Measurements from ENCODE around the gene TNFSF9. TPM values are rescaled to one million over a fixed set of nuclear protein-coding genes. Genes with fewer than 3 reads are reported as not detected.
A peak's percentile ranks its signal among the peaks of the same experiment; 100 is the strongest.
"Not testable (repeated sequence)": the region's sequence is repeated elsewhere in the genome, so short reads cannot be mapped to it uniquely, and the experiment has no call there.

The TNFSF9 gene
- total RNA-seq, 2 experiments from 2014 or later: 4.7 to 18.5 TPM

DNA sequence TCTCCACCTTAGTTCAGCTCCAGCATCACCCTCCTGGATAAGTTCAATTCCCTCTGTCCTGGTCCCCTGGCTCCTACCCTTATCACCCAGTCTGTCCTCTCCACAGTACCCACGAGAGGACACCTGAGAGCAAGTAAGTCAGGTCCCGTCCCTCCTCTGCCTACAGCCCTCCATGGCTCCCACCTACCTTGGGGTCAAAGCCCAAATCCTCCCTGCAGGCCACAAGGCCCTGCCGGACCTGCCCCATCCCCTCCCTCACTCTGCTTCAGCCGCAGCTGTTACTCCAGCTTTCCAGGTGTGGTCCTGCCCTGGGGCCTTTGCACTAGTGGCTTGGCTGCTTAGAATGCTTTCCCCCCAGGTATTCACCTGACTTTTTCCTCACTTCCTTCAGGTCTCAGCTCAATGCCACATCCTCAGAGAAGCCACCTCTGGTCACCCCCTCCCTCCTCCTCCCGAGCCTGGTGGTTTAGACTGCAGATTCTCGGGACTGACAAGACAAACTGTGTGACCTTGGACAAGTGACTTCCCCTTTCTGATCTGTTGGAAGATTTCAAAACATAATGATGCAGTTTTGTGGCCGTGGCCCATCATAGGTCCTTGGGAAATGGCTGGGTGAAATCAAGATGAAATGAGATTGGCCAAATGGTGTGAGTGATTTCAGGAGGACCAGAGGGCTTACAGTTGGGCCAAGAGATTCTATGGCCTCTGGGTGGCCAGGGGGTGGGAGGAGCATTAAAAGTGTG, 32.4 kb upstream of the TNFSF9 start:
- H3K27me3 Mint-ChIP-seq: peaks cover 7% of the 10 kb centered on the region
- H3K4me3 Mint-ChIP-seq: no peak overlapping the region
- H3K27ac Mint-ChIP-seq: peak overlapping the region; percentile 29
- no peaks in the 10 kb centered on the region for H3K36me3 Mint-ChIP-seq
- H3K9me3 Mint-ChIP-seq (ENCODE audit: low read depth): no peaks in the 10 kb centered on the region
- peaks cover 22% of the 10 kb centered on the region for H3K4me1 Mint-ChIP-seq
- CTCF ChIA-PET: interaction anchor here (1.4 to 2.0 kb wide), 2 partner anchors 9 to 17 kb away, joined by 5 read pairs; partner anchors contain the start of gene DENND1C
- no peak for DNase-seq
- no peak for ATAC-seq

DNA sequence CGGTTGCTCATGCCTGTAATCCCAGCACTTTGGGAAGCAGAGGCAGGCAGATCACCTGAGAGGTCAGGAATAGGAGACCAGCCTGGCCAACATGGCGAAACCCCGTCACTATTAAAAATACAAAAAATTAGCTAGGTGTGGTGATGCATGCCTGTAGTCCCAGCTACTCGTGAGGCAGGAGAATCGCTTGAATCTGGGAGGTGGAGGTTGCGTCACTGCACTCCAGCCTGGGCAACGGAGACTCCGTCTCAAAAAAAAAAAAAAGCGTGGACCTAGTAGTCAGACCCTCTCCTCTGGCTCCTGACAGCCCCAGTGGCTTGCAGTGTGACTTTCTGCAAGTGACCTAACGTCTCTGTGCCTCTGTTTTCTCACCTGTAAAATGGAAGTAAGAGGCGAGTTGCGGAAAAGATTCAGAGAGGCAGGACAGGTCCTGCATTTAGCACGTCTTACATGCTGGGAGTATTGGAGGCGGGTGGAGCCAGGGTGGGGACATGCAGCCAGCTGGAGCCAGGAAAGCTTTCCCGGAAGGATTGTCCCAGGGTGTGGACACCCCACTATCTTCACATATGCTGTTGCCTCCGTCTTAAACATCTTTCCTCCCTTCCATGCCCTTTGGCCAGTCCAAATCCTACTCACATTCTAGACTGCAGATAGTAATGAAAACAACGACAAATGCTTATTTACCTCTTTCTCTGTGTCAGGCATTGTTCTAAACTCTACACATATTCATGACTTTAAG, 31.6 kb upstream of the TNFSF9 start:
- Mint-ChIP-seq H3K36me3 (no peaks in the 10 kb centered on the region), H3K4me1 (peaks cover 25% of the 10 kb centered on the region), H3K4me3 (no peak overlapping the region), H3K9me3 (ENCODE audit: low read depth) (no peaks in the 10 kb centered on the region), H3K27me3 (peaks cover 9% of the 10 kb centered on the region), H3K27ac (no peak overlapping the region)
- CTCF ChIA-PET: interaction anchor here (0.7 to 2.0 kb wide), 4 partner anchors 10 to 301 kb away, joined by 3 to 5 read pairs (median 4); partner anchors contain the start of gene DENND1C
- ATAC-seq: no peak
- DNase-seq: no peak

DNA sequence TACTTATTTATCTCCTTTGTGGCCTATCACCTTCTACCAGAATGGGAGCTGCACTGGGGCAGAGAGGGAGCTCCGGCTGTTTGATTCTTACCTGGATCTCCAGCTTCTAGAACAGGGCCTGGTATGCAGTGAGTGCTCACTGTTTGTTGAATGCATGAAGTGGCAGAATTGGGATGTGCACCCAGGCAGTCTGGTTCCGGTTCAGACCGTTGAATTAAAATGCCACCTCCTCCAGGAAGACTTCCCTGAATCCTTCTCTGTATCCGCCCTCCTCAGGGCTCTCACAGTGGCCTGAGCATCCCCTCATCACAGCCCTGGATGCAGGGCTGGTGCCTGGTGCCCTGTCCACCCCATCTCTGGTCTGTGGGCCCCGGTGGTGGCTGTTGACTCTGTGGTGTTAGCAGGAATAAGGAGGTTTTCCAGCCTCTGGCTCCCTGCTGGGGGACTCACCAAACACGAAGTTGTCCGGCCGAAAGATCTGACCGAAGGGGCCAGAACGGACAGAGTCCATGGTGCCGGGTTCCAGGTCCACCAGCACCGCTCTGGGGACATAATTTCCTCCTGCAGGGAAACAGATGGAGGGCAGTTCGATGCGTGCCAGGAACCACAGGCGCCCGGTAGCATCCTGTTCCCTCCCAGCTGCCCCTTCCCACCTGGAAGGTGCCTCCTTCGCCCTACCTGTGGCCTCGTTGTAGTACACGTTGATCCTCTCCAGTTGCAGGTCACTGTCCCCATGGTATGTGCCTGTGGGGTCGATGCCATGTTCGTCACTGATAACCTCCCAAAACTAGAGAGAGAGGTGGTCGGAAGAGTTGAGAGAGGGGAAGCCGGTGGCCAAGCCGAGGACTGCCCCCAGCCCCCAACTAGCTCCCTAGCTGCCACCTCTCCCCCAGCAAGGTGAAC, 29.7 kb upstream of the TNFSF9 start:
- CTCF ChIA-PET: interaction anchor here (1.1 to 4.3 kb wide), 2 partner anchors 20 kb away, joined by 4 to 23 read pairs; partner anchors contain the start of gene DENND1C
- no peak overlapping the region for H3K27ac Mint-ChIP-seq
- peaks cover 9% of the 10 kb centered on the region for H3K27me3 Mint-ChIP-seq
- no peaks in the 10 kb centered on the region for H3K36me3 Mint-ChIP-seq
- DNase-seq (no peak), ATAC-seq (no peak)
- peak overlapping the region; percentile 73 for H3K4me3 Mint-ChIP-seq
- peaks cover 32% of the 10 kb centered on the region for H3K4me1 Mint-ChIP-seq
- H3K9me3 Mint-ChIP-seq (ENCODE audit: low read depth): no peaks in the 10 kb centered on the region

DNA sequence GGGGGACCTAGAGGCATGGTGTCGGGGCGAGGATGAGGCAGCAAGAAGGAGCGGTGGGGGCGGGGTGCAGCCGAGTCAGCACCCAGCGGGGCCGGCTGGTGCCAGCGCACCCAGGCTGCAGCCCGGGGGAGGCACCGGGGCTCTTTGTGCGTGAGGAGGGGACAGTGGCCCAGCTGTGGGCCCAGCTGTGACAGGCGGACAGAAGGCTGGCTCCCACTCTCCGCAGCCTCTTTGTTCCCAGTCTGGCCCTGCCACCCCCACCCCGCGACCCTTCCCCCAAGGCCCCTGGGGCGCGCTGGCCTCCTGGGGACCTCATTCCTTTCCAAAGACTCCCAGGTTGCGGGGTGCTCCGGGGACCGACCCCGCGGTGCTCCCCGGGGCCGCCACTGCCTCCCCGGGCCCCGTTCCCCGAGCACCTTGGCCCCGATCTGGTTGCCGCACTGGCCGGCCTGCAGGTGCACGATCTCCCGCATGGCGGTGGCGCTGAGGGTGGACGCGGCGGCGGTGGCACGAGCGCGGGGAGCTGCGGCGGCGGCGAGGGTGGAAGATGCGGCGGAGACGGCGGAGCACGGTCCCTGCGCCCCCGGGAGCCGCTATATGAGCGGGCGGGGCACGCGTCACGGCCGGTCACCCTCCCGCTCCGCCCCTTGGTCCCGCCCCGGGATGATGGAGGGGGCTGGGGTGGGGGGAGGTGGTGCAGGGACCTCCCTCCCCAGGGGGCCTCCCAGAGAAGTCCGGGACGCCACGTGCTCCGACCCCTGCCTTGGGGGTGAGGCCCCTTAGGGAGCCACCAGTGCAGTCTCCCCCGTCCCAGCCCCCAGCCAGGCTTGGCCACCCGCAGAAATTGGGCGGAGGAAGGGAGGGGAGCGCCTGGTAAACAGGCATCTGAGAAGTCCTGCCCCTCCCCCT, 28.8 kb upstream of the TNFSF9 start, which contains the start of gene TUBB4A:
TUBB4A (minus strand) TSS at position 570 of the 909 bp plus-strand sequence; CDS start at position 473, 97 bp downstream.
- peak within 1 kb of the TSS; percentile 73 for H3K4me3 Mint-ChIP-seq
- no peaks in the 10 kb centered on the region for H3K36me3 Mint-ChIP-seq
- H3K4me1 Mint-ChIP-seq: peaks cover 32% of the 10 kb centered on the region
- DNase-seq (peak; percentile 65), ATAC-seq (peak; percentile 76)
- no peak within 1 kb of the TSS for H3K27ac Mint-ChIP-seq
- CTCF ChIA-PET: interaction anchor here (1.0 to 4.3 kb wide), 3 partner anchors 12 to 21 kb away, joined by 6 to 23 read pairs (median 7); partner anchors contain the start of gene DENND1C
- no peaks in the 10 kb centered on the region for H3K9me3 Mint-ChIP-seq (ENCODE audit: low read depth)
- H3K27me3 Mint-ChIP-seq: peaks cover 9% of the 10 kb centered on the region

DNA sequence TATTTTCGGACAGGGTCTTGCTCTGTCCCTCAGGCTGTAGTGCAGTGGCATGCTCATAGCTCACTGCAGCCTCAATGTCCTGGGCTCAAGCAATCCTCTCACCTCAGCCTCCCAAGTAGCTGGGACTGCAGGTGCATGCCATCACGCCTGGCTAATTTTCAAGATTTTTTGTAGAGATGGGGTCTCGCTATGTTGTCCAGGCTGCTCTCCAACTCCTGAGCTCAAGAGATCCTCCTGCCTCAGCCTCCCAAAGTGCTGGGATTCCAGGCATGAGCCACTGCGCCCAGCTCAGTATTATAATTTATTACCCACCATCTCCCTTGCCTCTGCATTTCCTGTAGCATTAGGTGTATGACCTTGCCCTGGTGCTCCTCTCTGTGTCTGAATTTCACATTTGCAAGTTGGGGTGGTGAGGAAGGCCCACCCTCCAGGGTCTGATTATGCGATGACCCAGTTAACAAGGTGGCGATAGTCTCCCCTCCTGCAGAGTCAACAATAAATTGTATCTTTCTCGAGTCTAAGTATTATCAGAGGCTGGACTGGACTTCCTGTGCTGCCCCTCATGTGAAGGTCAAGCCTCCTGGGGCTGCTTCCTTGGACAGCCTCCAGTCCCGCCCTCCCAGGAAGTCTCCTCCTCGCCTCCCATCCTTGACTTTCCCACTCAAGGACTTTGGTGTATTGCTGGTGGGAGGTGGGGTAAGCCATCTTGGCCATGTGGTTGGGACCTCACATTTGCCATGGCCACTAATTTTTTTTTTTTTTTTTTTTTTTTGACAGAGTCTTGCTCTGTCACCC, 27.2 kb upstream of the TNFSF9 start:
- H3K36me3 Mint-ChIP-seq: no peaks in the 10 kb centered on the region
- H3K9me3 Mint-ChIP-seq (ENCODE audit: low read depth): no peaks in the 10 kb centered on the region
- no peak for DNase-seq
- CTCF ChIA-PET: interaction anchor here (0.6 to 4.3 kb wide), 12 partner anchors 12 to 285 kb away, joined by 3 to 23 read pairs (median 6); partner anchors contain the start of genes DENND1C, GTF2F1 and VAV1
- H3K27ac Mint-ChIP-seq: no peak overlapping the region
- no peak overlapping the region for H3K4me3 Mint-ChIP-seq
- H3K27me3 Mint-ChIP-seq: peaks cover 9% of the 10 kb centered on the region
- no peak for ATAC-seq
- H3K4me1 Mint-ChIP-seq: peaks cover 26% of the 10 kb centered on the region

DNA sequence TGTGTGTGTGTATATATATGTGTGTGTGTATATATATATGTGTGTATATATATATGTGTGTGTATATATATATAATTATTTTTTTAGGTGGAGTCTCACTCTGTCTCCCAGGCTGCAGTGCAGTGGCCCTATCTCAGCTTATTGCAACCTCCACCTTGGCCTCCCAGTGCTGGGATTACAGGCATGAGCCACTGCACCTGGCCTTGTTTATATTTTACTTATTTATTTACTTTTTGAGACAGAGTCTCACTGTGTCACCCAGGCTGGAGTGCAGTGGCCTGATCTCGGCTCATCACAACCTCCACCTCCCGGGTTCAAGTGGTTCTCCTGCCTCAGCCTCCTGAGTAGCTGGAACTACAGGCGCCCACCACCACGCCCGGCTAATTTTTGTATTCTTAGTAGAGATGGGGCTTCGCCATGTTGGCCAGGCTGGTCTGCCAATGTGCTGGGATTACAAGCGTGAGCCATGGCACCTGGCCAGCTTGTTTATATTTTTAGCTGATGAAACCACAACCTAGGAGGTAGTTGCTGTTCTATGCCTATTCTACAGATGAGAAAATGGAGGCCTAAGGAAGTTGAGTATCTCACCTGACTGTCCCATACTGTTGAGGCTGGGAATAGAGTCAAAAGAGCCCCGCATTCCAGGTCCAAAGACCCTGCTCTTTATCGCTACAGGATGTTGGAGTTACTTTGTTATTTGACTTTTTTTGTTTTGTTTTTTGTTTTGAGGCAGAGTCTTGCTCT, 22.6 kb upstream of the TNFSF9 start:
- ATAC-seq, H3K27me3 Mint-ChIP-seq: not testable (repeated sequence)

DNA sequence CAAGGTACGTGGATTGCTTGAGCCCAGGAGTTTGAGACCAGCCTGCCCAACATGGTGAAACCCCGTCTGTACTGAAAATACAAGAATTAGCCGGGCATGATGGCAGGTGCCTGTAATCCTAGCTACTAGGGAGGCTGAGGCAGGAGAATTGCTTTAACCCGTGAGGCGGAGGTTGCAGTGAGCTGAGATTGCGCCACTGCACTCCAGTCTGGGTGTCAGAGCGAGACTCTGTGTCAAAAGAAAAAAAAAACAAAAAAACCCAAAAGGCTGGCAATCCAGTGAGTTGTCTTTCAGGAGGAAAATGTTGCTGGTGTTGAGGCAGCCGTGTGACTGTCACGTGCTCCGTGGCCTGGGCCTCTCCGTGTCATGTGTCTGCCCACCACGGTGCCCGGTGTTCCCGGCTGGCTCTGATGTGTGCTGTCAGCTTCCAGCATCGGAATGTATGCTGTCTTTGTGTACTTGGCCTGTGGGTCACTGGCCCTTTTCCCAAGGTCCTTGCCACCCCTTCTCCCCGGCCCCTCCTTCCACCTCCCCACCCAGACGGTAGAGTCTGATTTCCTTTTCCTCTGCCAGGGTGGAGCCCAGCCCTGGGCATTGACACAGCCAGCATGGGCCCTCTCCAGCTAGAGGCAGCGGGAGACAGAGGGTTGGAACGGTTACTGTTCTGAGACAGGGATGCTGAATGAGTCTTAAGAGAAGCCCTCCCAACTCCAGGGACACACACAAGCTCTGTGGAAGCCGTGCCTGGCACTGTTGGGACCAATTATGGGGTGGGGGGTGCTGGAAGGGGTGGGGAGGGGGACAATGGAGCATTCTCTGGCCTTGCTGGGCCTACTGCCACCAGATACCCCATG, 21.5 kb upstream of the TNFSF9 start:
- Mint-ChIP-seq H3K4me1 (peaks cover 7% of the 10 kb centered on the region), H3K36me3 (no peaks in the 10 kb centered on the region), H3K9me3 (ENCODE audit: low read depth) (no peaks in the 10 kb centered on the region), H3K27me3 (no peaks in the 10 kb centered on the region), H3K4me3 (no peak overlapping the region), H3K27ac (no peak overlapping the region)
- ATAC-seq (no peak), DNase-seq (no peak)
- CTCF ChIA-PET: no interaction called here

More for the DNA sequence above, 22.6 kb upstream of the TNFSF9 start:
- H3K9me3 Mint-ChIP-seq (ENCODE audit: low read depth); H3K4me1 Mint-ChIP-seq; DNase-seq; H3K36me3 Mint-ChIP-seq; H3K4me3 Mint-ChIP-seq; H3K27ac Mint-ChIP-seq: not testable (repeated sequence)
- CTCF ChIA-PET: interaction anchor here (2.0 kb wide), 1 partner anchor 8 kb away, joined by 11 read pairs; no protein-coding TSS in a partner anchor

DNA sequence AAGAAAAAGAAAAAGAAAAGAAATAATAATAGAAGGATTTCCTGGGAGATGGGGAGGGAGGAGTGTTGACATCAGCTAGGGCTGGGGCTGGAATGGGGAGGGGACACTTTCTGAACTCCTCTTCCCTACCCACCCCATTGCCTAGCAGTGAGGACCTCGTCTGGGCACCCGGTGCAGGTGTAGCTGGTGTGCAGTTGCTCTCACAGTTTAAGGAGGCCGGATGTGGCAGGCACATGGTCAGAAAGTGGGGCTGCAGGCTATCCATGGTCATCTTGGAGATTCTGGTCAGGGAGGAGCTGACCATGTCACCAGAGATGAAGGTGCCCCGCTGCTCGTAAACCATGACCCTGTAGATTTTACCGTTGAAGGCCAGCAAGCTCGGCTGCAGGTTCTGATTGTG, 20.2 kb upstream of the TNFSF9 start:
- CTCF ChIA-PET: no interaction called here
- no peaks in the 10 kb centered on the region for H3K36me3 Mint-ChIP-seq
- H3K27ac Mint-ChIP-seq: no peak overlapping the region
- H3K4me1 Mint-ChIP-seq: no peaks in the 10 kb centered on the region
- H3K9me3 Mint-ChIP-seq (ENCODE audit: low read depth): no peaks in the 10 kb centered on the region
- no peak for ATAC-seq
- no peak overlapping the region for H3K4me3 Mint-ChIP-seq
- DNase-seq: no peak
- no peaks in the 10 kb centered on the region for H3K27me3 Mint-ChIP-seq

DNA sequence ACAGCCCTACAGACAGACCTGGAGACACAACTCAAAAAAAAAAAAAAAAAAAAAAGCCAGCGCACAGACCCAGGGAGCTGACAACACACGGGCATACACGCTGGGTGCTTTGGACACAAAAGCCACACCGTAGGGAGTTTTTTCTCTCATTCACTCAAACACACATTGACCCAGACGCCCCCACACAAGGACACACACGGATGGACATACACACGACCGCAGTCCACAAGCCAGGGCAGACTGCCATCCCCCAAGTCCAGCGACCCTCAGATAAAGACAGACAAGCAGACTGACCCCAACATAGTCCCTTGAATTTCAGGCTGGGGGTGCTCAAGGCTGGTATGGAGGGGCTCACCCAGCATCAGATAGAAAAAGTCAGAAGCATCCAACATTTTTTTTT, 16.7 kb upstream of the TNFSF9 start:
- Mint-ChIP-seq H3K27ac (no peak overlapping the region), H3K4me3 (no peak overlapping the region), H3K27me3 (no peaks in the 10 kb centered on the region), H3K4me1 (peaks cover 25% of the 10 kb centered on the region), H3K36me3 (no peaks in the 10 kb centered on the region), H3K9me3 (ENCODE audit: low read depth) (no peaks in the 10 kb centered on the region)
- DNase-seq (no peak), ATAC-seq (no peak)
- CTCF ChIA-PET: no interaction called here

DNA sequence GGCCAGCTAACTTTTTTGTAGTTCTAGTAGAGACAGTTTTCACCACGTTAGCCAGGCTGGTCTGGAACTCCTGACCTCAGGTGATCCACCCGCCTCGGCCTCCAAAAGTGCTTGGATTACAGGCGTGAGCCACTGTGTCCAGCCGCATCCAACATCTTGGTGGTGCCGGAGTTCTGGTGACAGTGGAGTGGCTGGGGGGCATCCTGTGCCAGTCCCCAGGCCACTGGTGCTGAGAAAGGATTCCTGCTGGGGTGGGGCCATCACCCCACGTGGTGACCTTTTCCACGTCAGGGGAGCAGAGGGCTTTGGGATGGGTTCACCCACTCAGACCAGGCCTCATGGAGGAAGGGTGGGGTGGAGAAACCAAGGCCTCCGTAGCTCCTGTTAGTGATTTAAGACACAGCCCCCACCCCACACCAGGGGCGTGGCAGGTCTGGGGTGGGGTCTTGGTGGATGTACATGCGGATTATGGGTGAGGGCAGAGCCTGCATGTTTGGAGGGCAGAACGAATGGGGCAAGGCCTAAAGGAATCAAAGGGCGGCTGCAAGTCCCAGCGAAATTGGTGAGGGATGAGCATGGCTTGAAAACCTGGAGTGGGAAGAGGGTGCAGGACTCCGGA, 15.8 kb upstream of the TNFSF9 start:
- no peak for ATAC-seq
- H3K4me1 Mint-ChIP-seq: peaks cover 33% of the 10 kb centered on the region
- H3K4me3 Mint-ChIP-seq: peak overlapping the region; percentile 11
- DNase-seq: no peak
- H3K36me3 Mint-ChIP-seq: no peaks in the 10 kb centered on the region
- CTCF ChIA-PET: interaction anchor here (1.2 to 4.3 kb wide), 3 partner anchors 8 to 222 kb away, joined by 3 to 46 read pairs (median 11); partner anchors contain the start of gene GPR108
- H3K9me3 Mint-ChIP-seq (ENCODE audit: low read depth): no peaks in the 10 kb centered on the region
- no peaks in the 10 kb centered on the region for H3K27me3 Mint-ChIP-seq
- H3K27ac Mint-ChIP-seq: no peak overlapping the region
